Tibial artery (tissue), 4 donors: ENCODE measurements around the gene VASP.

Experiments used
- DNase-seq, 2 donors: peaks; one replicate each; pipeline ENCODE4 v3.0.0-alpha.2; 2019
- H3K27ac ChIP-seq, 2 donors: fragments of 200-600 bp; sonication (generic) in 1 of 2; 1 replicate in 1 of 2; 2 replicates in 1 of 2; pipeline ENCODE4 v1.5.1; 2018 to 2019; ENCODE audit warnings: mild to moderate bottlenecking in 1 of 2
- H3K27me3 ChIP-seq, 2 donors: fragments of 200-600 bp; sonication (generic) in 1 of 2; one replicate each; pipeline versions ENCODE4 v1.5.1 to v1.6.0; 2016 to 2019
- H3K36me3 ChIP-seq, 3 donors: fragments of 200-600 bp; sonication (generic) in 2 of 3; one replicate each; pipeline ENCODE4 v1.5.1; 2016 to 2019; ENCODE audit warnings: mild to moderate bottlenecking in 2 of 3
- H3K4me1 ChIP-seq, 4 donors: fragments of 200-600 bp; sonication (generic) in 2 of 4; 1 replicate in 3 of 4; 2 replicates in 1 of 4; pipeline ENCODE4 v1.5.1; 2016 to 2019
- H3K4me3 ChIP-seq, 2 donors: fragments of 200-600 bp; sonication (generic) in 1 of 2; 1 replicate in 1 of 2; 2 replicates in 1 of 2; pipeline ENCODE4 v1.5.1; 2018 to 2019; ENCODE audit warnings: mild to moderate bottlenecking in 2 of 2
- H3K9me3 ChIP-seq, 3 donors: fragments of 200-600 bp; sonication (generic) in 1 of 3; one replicate each; pipeline ENCODE4 v1.5.1; 2016 to 2019
- intact Hi-C: fragments of 100-400 bp; cut with DNase I; formaldehyde crosslinking; loops from one replicate; pipeline ENCODE4 v1.15.0; 2023; ENCODE audit warnings: low total_unique reads
- TF ChIP-seq, protein P1 (sequence below), 2 experiments: fragments of 200-600 bp in 1 of 2; fragments of 450-650 bp in 1 of 2; IDR thresholded peaks; one replicate each; pipeline ENCODE4 v1.5.1; 2017 to 2019; ENCODE audit warnings: antibody characterized with exemption in 2 of 2, mild to moderate bottlenecking in 1 of 2, moderate library complexity in 1 of 2

The VASP gene

DNA sequence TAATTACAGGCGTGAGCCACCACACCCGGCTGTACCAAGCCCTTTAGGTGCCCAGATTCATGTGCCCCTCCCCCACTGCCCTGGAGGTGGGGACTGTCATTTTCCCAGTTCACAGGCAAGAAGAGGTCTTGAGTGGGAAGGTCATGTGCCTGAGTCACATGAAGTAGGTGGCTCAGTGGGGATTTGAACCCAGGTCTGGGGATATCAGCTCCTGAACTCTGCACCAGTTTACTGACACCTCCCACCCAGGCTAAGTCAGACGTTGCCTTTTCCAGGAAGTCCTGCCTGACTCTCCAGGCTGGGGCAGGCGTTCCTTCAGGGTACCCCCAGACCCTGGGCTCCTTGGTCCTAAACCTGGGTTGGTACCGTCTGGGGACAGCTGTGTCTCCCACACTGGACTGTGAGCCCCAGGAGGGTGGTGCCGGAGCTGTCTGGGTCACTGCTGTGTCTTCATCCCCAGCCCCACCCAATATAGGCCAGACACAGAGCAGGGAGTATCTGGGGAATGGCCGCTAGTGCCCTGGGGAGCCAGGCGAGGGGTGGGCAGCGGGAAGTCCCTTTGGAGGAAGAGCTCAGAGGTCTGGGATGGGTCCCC, 8.6 kb downstream of the VASP start:
- H3K27me3 ChIP-seq, result no peaks in the 10 kb centered on the region
- no peaks in the 10 kb centered on the region for H3K9me3 ChIP-seq
- peaks cover 0 to 48% (median 33%) of the 10 kb centered on the region in 4 donors for H3K4me1 ChIP-seq
- TF ChIP-seq, protein P1, sequence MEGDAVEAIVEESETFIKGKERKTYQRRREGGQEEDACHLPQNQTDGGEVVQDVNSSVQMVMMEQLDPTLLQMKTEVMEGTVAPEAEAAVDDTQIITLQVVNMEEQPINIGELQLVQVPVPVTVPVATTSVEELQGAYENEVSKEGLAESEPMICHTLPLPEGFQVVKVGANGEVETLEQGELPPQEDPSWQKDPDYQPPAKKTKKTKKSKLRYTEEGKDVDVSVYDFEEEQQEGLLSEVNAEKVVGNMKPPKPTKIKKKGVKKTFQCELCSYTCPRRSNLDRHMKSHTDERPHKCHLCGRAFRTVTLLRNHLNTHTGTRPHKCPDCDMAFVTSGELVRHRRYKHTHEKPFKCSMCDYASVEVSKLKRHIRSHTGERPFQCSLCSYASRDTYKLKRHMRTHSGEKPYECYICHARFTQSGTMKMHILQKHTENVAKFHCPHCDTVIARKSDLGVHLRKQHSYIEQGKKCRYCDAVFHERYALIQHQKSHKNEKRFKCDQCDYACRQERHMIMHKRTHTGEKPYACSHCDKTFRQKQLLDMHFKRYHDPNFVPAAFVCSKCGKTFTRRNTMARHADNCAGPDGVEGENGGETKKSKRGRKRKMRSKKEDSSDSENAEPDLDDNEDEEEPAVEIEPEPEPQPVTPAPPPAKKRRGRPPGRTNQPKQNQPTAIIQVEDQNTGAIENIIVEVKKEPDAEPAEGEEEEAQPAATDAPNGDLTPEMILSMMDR (IDR thresholded peaks at IDR 0.05), result no peak
- intact Hi-C loops, result no loop called here
- no peak for DNase-seq
- no peak overlapping the region for H3K4me3 ChIP-seq
- peaks cover 28 to 52% (median 38%) of the 10 kb centered on the region in 3 donors for H3K36me3 ChIP-seq
- H3K27ac ChIP-seq, result peak overlapping the region in 1 of 2 donors; percentile 69

DNA sequence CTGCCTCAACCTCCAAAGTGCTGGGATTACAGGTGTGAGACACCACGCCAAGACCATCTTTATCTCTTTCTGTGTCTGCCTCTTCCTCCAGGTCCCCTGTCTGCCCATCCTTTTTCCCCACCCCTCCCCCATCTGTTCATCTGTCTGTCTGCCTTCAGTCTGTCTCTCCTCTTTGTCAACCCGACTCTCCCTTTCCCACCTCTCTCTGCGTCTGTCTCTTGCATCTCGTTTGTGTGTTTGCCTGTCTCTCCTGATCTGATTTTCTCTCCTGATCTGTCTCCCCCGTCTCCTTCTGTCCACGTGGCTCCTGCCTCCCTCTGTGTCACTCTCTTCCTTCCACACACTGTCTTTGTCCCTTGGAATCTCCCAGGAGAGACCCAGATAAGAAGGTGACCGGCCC, 10.0 kb downstream of the VASP start:
- peaks cover 41 to 65% (median 51%) of the 10 kb centered on the region in 3 donors for H3K36me3 ChIP-seq
- no peak for DNase-seq
- no peak overlapping the region for H3K27ac ChIP-seq

DNA sequence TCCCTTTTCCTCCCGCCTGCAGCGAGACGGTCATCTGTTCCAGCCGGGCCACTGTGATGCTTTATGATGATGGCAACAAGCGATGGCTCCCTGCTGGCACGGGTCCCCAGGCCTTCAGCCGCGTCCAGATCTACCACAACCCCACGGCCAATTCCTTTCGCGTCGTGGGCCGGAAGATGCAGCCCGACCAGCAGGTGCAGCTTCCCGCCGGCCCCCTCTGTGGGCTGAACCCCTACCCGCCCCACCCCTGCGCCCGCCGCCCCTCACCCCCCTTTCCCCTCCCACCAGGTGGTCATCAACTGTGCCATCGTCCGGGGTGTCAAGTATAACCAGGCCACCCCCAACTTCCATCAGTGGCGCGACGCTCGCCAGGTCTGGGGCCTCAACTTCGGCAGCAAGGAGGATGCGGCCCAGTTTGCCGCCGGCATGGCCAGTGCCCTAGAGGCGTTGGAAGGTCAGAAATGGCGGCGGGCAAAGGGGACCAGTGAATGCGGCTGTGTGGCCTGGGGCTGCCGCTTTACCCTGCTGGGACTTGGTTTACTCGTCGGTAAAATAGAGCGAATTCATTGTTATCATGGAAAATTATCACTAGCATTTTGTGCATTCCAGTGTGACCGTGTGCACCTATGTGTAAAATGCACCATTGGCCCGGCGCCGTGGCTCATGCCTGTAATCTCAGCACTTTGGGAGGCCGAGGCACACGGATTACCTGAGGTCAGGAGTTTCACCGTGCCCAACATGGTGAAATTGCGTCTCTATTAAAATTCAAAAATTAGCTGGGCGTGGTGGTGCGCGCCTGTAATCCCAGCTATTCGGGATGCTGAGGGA, 10.6 kb downstream of the VASP start:
- TF ChIP-seq, protein P1 (IDR thresholded peaks at IDR 0.05), result no peak
- H3K4me3 ChIP-seq, result no peak overlapping the region
- intact Hi-C loops, result no loop called here
- peaks cover 47 to 71% (median 57%) of the 10 kb centered on the region in 3 donors for H3K36me3 ChIP-seq
- no peak overlapping the region for H3K27ac ChIP-seq
- H3K9me3 ChIP-seq, result no peaks in the 10 kb centered on the region
- H3K4me1 ChIP-seq, result peaks cover 0 to 28% (median 22%) of the 10 kb centered on the region in 4 donors
- no peak for DNase-seq
- no peaks in the 10 kb centered on the region for H3K27me3 ChIP-seq

More for the DNA sequence above, 10.0 kb downstream of the VASP start:
- TF ChIP-seq, protein P1 (IDR thresholded peaks at IDR 0.05), result no peak
- intact Hi-C loops, result no loop called here
- Histone ChIP-seq H3K27me3 (no peaks in the 10 kb centered on the region), H3K4me3 (no peak overlapping the region), H3K9me3 (no peaks in the 10 kb centered on the region), H3K4me1 (peaks cover 0 to 34% (median 24%) of the 10 kb centered on the region in 4 donors)

DNA sequence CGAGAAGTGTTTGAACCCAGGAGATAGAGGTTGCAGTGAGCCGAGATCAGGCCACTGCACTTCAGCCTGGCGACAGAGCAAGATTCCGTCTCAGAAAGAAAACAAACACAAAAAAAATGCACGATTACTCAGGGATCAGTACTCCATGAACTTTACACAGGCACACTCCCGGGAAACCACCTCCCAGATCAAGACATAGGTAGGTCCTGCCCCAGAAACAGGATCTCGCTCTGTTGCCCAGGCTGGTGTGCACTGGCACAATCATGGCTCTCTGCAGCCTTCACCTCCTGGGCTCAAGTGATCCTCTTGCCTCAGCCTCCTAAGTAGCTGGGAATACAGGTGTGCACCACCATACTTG, 11.2 kb downstream of the VASP start:
- DNase-seq, result no peak
- intact Hi-C loops, result no loop called here
- H3K4me1 ChIP-seq, result peaks cover 0 to 25% (median 20%) of the 10 kb centered on the region in 4 donors
- TF ChIP-seq, protein P1 (IDR thresholded peaks at IDR 0.05), result no peak
- H3K4me3 ChIP-seq, result no peak overlapping the region
- H3K27me3 ChIP-seq, result no peaks in the 10 kb centered on the region
- H3K27ac ChIP-seq, result no peak overlapping the region
- no peaks in the 10 kb centered on the region for H3K9me3 ChIP-seq
- peaks cover 48 to 76% (median 57%) of the 10 kb centered on the region in 3 donors for H3K36me3 ChIP-seq

DNA sequence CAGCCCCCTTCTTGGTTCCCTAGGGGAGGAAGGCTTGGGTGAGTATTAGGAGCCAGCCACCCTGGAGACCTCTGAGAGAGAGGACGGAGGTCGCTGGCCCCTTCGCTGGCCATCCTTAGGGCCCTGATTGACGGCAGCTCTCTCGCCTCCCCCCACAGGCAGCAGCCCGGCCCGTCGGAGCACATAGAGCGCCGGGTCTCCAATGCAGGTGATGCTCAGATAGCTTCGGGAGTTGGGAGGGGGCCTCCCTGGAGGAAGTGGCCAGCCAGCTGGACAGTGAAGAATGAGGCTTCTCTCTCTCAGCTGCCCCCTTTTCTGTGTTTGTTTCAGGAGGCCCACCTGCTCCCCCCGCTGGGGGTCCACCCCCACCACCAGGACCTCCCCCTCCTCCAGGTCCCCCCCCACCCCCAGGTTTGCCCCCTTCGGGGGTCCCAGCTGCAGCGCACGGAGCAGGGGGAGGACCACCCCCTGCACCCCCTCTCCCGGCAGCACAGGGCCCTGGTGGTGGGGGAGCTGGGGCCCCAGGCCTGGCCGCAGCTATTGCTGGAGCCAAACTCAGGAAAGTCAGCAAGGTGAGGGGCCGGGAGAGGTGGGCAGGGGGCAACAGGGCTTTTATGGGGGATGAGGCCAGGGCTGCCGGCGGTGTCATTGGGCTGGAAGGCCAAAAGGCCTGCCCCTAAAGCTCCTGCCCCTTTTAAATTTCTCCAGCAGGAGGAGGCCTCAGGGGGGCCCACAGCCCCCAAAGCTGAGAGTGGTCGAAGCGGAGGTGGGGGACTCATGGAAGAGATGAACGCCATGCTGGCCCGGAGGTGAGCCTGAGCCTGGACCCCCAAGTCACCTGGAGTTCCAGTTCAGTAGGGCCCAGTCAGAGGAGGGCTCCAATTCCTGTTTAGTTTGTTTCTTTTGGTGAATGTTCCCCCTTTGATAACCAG, 15.0 kb downstream of the VASP start:
- no peaks in the 10 kb centered on the region for H3K9me3 ChIP-seq
- H3K36me3 ChIP-seq, result peaks cover 77 to 95% (median 78%) of the 10 kb centered on the region in 3 donors
- H3K4me3 ChIP-seq, result no peak overlapping the region
- no peak for DNase-seq
- H3K27me3 ChIP-seq, result no peaks in the 10 kb centered on the region
- TF ChIP-seq, protein P1 (IDR thresholded peaks at IDR 0.05), result no peak
- intact Hi-C loops, result loop anchor here (2.0 kb wide), 1 partner anchor 121 kb away; no protein-coding TSS in a partner anchor
- H3K27ac ChIP-seq, result peak overlapping the region in 1 of 2 donors; percentile 12
- peaks cover 0 to 15% (median 0%) of the 10 kb centered on the region in 4 donors for H3K4me1 ChIP-seq
